ENCODE data around the gene EXOC4.

EXOC4 gene

DNA sequence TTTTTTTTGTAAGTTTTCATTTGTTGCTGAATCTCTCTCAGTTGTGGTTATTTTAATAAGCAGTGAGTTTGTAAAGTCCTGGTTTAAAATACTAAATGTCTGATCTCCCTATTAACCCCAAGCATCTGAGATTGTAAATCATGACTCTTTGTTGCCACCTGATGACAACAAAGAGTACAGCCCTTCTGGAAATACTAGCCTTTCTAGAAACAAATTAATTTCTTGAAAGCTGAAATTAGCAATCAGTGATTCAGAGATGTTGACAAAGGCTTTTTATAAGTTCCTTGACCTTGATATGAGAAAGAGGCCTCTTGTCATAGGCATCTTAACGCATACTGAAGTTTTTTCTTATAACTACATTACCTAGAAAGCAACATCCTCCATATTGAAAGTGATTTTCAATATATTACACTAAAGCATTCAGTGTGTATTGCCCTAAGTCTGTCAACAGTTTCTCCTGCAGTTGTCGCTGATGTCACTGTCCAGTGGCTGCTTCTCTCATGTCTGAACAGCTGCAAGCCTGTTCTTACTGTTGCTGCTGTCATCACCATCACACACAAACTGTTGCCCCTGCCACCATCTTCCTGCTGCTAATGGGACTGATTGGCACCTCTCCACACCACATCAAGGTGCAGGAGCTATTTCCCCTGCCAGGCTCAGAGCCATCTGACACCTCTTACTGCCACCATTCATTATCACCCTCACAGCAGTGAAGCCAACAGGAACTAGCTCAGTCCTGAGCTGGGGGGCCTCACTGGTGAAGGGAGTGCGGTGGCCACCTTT is 779.1 kb downstream of the EXOC4 start:
- H3K4me1 ChIP-seq (ENCODE audit: control insufficient read depth, insufficient read depth, low read length, poor library complexity, severe bottlenecking): no peaks in the 10 kb centered on the region
- H3K9me3 ChIP-seq (ENCODE audit: control insufficient read depth, low read length): peaks cover 4% of the 10 kb centered on the region
- H3K27ac ChIP-seq (ENCODE audit: low read depth, low read length, severe bottlenecking): no peak overlapping the region
- no peaks in the 10 kb centered on the region for H3K36me3 ChIP-seq (ENCODE audit: control insufficient read depth, insufficient read depth, low read length)
- H3K4me3 ChIP-seq (ENCODE audit: extremely low read depth, insufficient read depth, low read length, poor library complexity, severe bottlenecking): no peak overlapping the region
- 85% methylated on average over 2 of the region's 3 CpGs; no CpG with 5 or more reads in 1 of the 2 experiments for WGBS, 2 experiments (ENCODE audit: insufficient coverage in 2 of 2)

- Histone ChIP-seq H3K9me3 (ENCODE audit: control insufficient read depth, low read length) (peaks cover 4% of the 10 kb centered on the region), H3K36me3 (ENCODE audit: control insufficient read depth, insufficient read depth, low read length) (no peaks in the 10 kb centered on the region), H3K4me3 (ENCODE audit: extremely low read depth, insufficient read depth, low read length, poor library complexity, severe bottlenecking) (no peak overlapping the region), H3K4me1 (ENCODE audit: control insufficient read depth, insufficient read depth, low read length, poor library complexity, severe bottlenecking) (no peaks in the 10 kb centered on the region), H3K27ac (ENCODE audit: low read depth, low read length, severe bottlenecking) (no peak overlapping the region)
- 100% methylated on average over 2 of the region's 3 CpGs for WGBS, 2 experiments (ENCODE audit: insufficient coverage in 2 of 2)
Measured at GRCh38 chr7:134034652-134035051, 781.8 kb downstream of the EXOC4 start.

- H3K27ac ChIP-seq (ENCODE audit: low read depth, low read length, severe bottlenecking): no peak overlapping the region
- WGBS, 2 experiments (ENCODE audit: insufficient coverage in 2 of 2): 89 to 97% methylated on average over 4 of the region's 4 CpGs
- no peak overlapping the region for H3K4me3 ChIP-seq (ENCODE audit: extremely low read depth, insufficient read depth, low read length, poor library complexity, severe bottlenecking)
- no peaks in the 10 kb centered on the region for H3K9me3 ChIP-seq (ENCODE audit: control insufficient read depth, low read length)
- no peaks in the 10 kb centered on the region for H3K36me3 ChIP-seq (ENCODE audit: control insufficient read depth, insufficient read depth, low read length)
- no peaks in the 10 kb centered on the region for H3K4me1 ChIP-seq (ENCODE audit: control insufficient read depth, insufficient read depth, low read length, poor library complexity, severe bottlenecking)
Measured at GRCh38 chr7:134037991-134038390, 785.1 kb downstream of the EXOC4 start.

DNA sequence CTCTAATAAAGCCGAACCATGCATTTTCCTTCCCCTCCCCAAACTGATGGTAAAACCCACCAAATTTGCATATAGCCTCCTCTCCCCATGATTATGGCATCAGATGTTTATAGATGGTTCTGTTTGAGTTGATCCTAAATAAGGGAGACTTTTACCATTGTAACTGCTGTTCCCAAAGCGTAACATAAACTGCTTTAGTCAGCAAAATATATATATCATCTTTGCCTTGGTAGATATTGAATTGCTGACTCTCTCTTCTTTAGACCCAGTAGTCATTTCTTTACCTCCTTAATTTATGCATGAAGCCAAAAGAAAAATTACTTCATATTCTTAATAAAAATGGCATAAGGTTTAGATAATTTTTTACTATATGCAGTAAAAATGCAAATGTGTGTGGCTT is 788.1 kb downstream of the EXOC4 start:
- 100% methylated on average over 1 of the region's 2 CpGs; no CpG with 5 or more reads in 1 of the 2 experiments for WGBS, 2 experiments (ENCODE audit: insufficient coverage in 2 of 2)
- no peak overlapping the region for H3K27ac ChIP-seq (ENCODE audit: low read depth, low read length, severe bottlenecking)
- no peak overlapping the region for H3K4me3 ChIP-seq (ENCODE audit: extremely low read depth, insufficient read depth, low read length, poor library complexity, severe bottlenecking)
- H3K9me3 ChIP-seq (ENCODE audit: control insufficient read depth, low read length): no peaks in the 10 kb centered on the region
- H3K36me3 ChIP-seq (ENCODE audit: control insufficient read depth, insufficient read depth, low read length): no peaks in the 10 kb centered on the region
- H3K4me1 ChIP-seq (ENCODE audit: control insufficient read depth, insufficient read depth, low read length, poor library complexity, severe bottlenecking): no peaks in the 10 kb centered on the region

GRCh38 chr7:134041477-134041876 is 788.6 kb downstream of the EXOC4 start:
- H3K36me3 ChIP-seq (ENCODE audit: control insufficient read depth, insufficient read depth, low read length): no peaks in the 10 kb centered on the region
- H3K4me1 ChIP-seq (ENCODE audit: control insufficient read depth, insufficient read depth, low read length, poor library complexity, severe bottlenecking): no peaks in the 10 kb centered on the region
- no peaks in the 10 kb centered on the region for H3K9me3 ChIP-seq (ENCODE audit: control insufficient read depth, low read length)
- no peak overlapping the region for H3K4me3 ChIP-seq (ENCODE audit: extremely low read depth, insufficient read depth, low read length, poor library complexity, severe bottlenecking)
- no peak overlapping the region for H3K27ac ChIP-seq (ENCODE audit: low read depth, low read length, severe bottlenecking)

DNA sequence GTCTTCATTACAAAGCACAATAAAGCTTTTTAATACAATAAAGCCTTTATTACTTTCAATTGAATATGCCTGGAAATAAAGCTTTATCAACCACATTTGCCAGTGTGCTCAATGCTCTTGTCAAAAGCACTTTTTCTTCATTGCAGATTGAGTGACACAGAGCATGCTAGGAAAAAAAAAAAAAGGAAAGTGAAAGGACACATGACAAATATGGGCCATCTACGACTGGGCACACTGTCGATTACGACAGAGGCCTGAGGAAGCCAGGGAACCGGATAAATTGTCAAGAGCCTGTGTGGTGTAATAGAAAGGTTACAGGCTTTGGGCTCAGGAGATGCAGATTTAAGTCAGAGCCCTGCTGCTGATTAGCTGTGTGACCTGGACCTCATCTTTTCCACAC is 789.4 kb downstream of the EXOC4 start:
- no peaks in the 10 kb centered on the region for H3K9me3 ChIP-seq (ENCODE audit: control insufficient read depth, low read length)
- H3K4me3 ChIP-seq (ENCODE audit: extremely low read depth, insufficient read depth, low read length, poor library complexity, severe bottlenecking): no peak overlapping the region
- H3K36me3 ChIP-seq (ENCODE audit: control insufficient read depth, insufficient read depth, low read length): no peaks in the 10 kb centered on the region
- no peaks in the 10 kb centered on the region for H3K4me1 ChIP-seq (ENCODE audit: control insufficient read depth, insufficient read depth, low read length, poor library complexity, severe bottlenecking)
- H3K27ac ChIP-seq (ENCODE audit: low read depth, low read length, severe bottlenecking): no peak overlapping the region
- 81 to 88% methylated on average over 4 of the region's 4 CpGs for WGBS, 2 experiments (ENCODE audit: insufficient coverage in 2 of 2)

- Histone ChIP-seq H3K4me1 (ENCODE audit: control insufficient read depth, insufficient read depth, low read length, poor library complexity, severe bottlenecking) (no peaks in the 10 kb centered on the region), H3K4me3 (ENCODE audit: extremely low read depth, insufficient read depth, low read length, poor library complexity, severe bottlenecking) (no peak overlapping the region), H3K9me3 (ENCODE audit: control insufficient read depth, low read length) (no peaks in the 10 kb centered on the region), H3K36me3 (ENCODE audit: control insufficient read depth, insufficient read depth, low read length) (no peaks in the 10 kb centered on the region), H3K27ac (ENCODE audit: low read depth, low read length, severe bottlenecking) (no peak overlapping the region)
- 76 to 84% methylated on average over 2 of the region's 2 CpGs for WGBS, 2 experiments (ENCODE audit: insufficient coverage in 2 of 2)
Measured at GRCh38 chr7:134044682-134045081, 791.8 kb downstream of the EXOC4 start.

DNA sequence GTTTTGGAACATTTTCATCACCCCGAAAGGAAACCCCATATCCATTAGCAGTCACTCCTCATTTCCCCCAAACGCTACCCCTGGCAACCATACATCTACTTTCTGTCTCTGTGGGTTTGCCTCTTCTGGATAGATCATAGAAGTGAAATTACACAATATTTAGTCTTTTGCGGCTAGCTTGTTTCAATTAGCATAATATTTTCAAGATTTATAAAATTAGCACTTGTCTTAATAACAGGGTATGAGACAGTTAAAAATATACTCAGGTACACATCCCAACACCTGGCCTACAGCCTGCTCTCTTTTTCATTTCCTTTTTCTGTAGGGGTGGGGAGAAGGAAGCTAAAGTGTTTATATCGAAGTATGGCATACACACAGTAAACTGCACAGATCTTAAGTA is 792.8 kb downstream of the EXOC4 start:
- no peak overlapping the region for H3K4me3 ChIP-seq (ENCODE audit: extremely low read depth, insufficient read depth, low read length, poor library complexity, severe bottlenecking)
- no peaks in the 10 kb centered on the region for H3K36me3 ChIP-seq (ENCODE audit: control insufficient read depth, insufficient read depth, low read length)
- no peaks in the 10 kb centered on the region for H3K9me3 ChIP-seq (ENCODE audit: control insufficient read depth, low read length)
- no peak overlapping the region for H3K27ac ChIP-seq (ENCODE audit: low read depth, low read length, severe bottlenecking)
- no peaks in the 10 kb centered on the region for H3K4me1 ChIP-seq (ENCODE audit: control insufficient read depth, insufficient read depth, low read length, poor library complexity, severe bottlenecking)
- WGBS, 2 experiments (ENCODE audit: insufficient coverage in 2 of 2): 100% methylated on average over 1 of the region's 4 CpGs

GRCh38 chr7:134046594-134047128 is 793.8 kb downstream of the EXOC4 start:
- no peaks in the 10 kb centered on the region for H3K9me3 ChIP-seq (ENCODE audit: control insufficient read depth, low read length)
- H3K27ac ChIP-seq (ENCODE audit: low read depth, low read length, severe bottlenecking): no peak overlapping the region
- no peak overlapping the region for H3K4me3 ChIP-seq (ENCODE audit: extremely low read depth, insufficient read depth, low read length, poor library complexity, severe bottlenecking)
- no peaks in the 10 kb centered on the region for H3K4me1 ChIP-seq (ENCODE audit: control insufficient read depth, insufficient read depth, low read length, poor library complexity, severe bottlenecking)
- 74 to 76% methylated on average over 6 to 8 of the region's 9 CpGs for WGBS, 2 experiments (ENCODE audit: insufficient coverage in 2 of 2)
- H3K36me3 ChIP-seq (ENCODE audit: control insufficient read depth, insufficient read depth, low read length): no peaks in the 10 kb centered on the region

- no peaks in the 10 kb centered on the region for H3K36me3 ChIP-seq (ENCODE audit: control insufficient read depth, insufficient read depth, low read length)
- 100% methylated on average over 2 to 4 of the region's 4 CpGs for WGBS, 2 experiments (ENCODE audit: insufficient coverage in 2 of 2)
Measured at GRCh38 chr7:134047675-134048074, 794.8 kb downstream of the EXOC4 start.

GRCh38 chr7:134048166-134048565 is 795.3 kb downstream of the EXOC4 start:
- Histone ChIP-seq H3K4me3 (ENCODE audit: extremely low read depth, insufficient read depth, low read length, poor library complexity, severe bottlenecking) (no peak overlapping the region), H3K4me1 (ENCODE audit: control insufficient read depth, insufficient read depth, low read length, poor library complexity, severe bottlenecking) (no peaks in the 10 kb centered on the region), H3K36me3 (ENCODE audit: control insufficient read depth, insufficient read depth, low read length) (no peaks in the 10 kb centered on the region), H3K9me3 (ENCODE audit: control insufficient read depth, low read length) (no peaks in the 10 kb centered on the region), H3K27ac (ENCODE audit: low read depth, low read length, severe bottlenecking) (no peak overlapping the region)
- 100% methylated on average over 1 of the region's 1 CpG; no CpG with 5 or more reads in 1 of the 2 experiments for WGBS, 2 experiments (ENCODE audit: insufficient coverage in 2 of 2)

More at GRCh38 chr7:134047675-134048074, 794.8 kb downstream of the EXOC4 start:
- no peak overlapping the region for H3K27ac ChIP-seq (ENCODE audit: low read depth, low read length, severe bottlenecking)
- H3K4me1 ChIP-seq (ENCODE audit: control insufficient read depth, insufficient read depth, low read length, poor library complexity, severe bottlenecking): no peaks in the 10 kb centered on the region
- H3K4me3 ChIP-seq (ENCODE audit: extremely low read depth, insufficient read depth, low read length, poor library complexity, severe bottlenecking): no peak overlapping the region
- no peaks in the 10 kb centered on the region for H3K9me3 ChIP-seq (ENCODE audit: control insufficient read depth, low read length)
